SK-N-SH treated with all-trans-retinoic acid at 6 μM for 48 hours (cell line): ENCODE data around the gene OGT.

Source experiments
- ARNTL ChIP-seq: fragments of 450-650 bp; formaldehyde crosslinking; IDR thresholded peaks from 2 replicates; pipeline ENCODE4 v1.5.0; 2020; ENCODE audit warnings: low read depth, mild to moderate bottlenecking, moderate library complexity, borderline replicate concordance
- CREB5 ChIP-seq: fragments of 250-450 bp; sonication (Bioruptor Pico); IDR thresholded peaks from 2 replicates; pipeline ENCODE4 v1.5.1; 2020; ENCODE audit warnings: low read depth, mild to moderate bottlenecking, moderate library complexity
- CSDC2 ChIP-seq: fragments of 250-450 bp; sonication (Bioruptor Pico); IDR thresholded peaks from 2 replicates; pipeline ENCODE4 v1.5.0; 2020; ENCODE audit warnings: mild to moderate bottlenecking, moderate library complexity
- PATZ1 ChIP-seq: fragments of 250-450 bp; sonication (Bioruptor Pico); IDR thresholded peaks from 2 replicates; pipeline ENCODE4 v1.8.0; 2020; ENCODE audit warnings: mild to moderate bottlenecking, moderate library complexity, borderline replicate concordance
- POU6F1 ChIP-seq: fragments of 250-450 bp; sonication (Bioruptor Pico); IDR thresholded peaks from 2 replicates; pipeline ENCODE4 v1.8.0; 2021; ENCODE audit warnings: low read depth, mild to moderate bottlenecking, moderate library complexity, borderline replicate concordance
- TOX ChIP-seq: fragments of 250-450 bp; sonication (Bioruptor Pico); IDR thresholded peaks from 2 replicates; pipeline ENCODE4 v1.8.0; 2021; ENCODE audit warnings: mild to moderate bottlenecking, moderate library complexity, borderline replicate concordance
- ZNF565 ChIP-seq: fragments of 450-650 bp; formaldehyde crosslinking; conservative IDR thresholded peaks from 2 replicates; pipeline ENCODE4 v1.5.0; 2020; ENCODE audit warnings: low read depth, mild to moderate bottlenecking, moderate library complexity
- ZNF70 ChIP-seq: fragments of 450-650 bp; formaldehyde crosslinking; IDR thresholded peaks from 2 replicates; pipeline ENCODE4 v1.5.0; 2020; ENCODE audit warnings: mild to moderate bottlenecking, moderate library complexity

DNA sequence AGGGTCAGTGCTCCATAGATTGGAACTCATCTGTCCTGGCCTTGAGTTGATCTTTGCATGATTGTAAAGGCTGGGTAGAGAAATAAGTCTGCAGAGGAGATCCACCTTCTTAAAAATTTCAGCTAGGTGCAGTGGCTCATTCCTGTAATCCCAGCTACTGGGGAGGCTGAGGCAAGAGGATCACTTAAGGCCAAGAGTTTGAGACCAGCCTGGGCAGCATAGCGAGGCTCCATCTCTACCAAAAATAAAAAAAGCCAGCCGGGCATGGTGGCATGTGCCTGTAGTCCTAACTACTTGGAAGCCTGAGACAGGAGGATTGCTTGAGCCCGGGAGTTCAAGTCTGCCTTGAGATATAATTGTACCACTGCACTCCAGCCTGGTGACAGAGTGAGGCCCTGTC, 85.9 kb downstream of the OGT start:
- TF ChIP-seq CSDC2 (CRISPR knock-in tag) = no peak
- no peak for TF ChIP-seq CREB5 (CRISPR knock-in tag)
- no peak for TF ChIP-seq ARNTL (CRISPR knock-in tag)
- no peak for TF ChIP-seq ZNF70 (CRISPR knock-in tag)
- TF ChIP-seq PATZ1 = no peak
- TF ChIP-seq TOX (CRISPR knock-in tag) = no peak
- no peak for TF ChIP-seq POU6F1 (CRISPR knock-in tag)
- TF ChIP-seq ZNF565 = no peak
